ENCODE measurements around the gene CDH4.

The CDH4 gene

DNA sequence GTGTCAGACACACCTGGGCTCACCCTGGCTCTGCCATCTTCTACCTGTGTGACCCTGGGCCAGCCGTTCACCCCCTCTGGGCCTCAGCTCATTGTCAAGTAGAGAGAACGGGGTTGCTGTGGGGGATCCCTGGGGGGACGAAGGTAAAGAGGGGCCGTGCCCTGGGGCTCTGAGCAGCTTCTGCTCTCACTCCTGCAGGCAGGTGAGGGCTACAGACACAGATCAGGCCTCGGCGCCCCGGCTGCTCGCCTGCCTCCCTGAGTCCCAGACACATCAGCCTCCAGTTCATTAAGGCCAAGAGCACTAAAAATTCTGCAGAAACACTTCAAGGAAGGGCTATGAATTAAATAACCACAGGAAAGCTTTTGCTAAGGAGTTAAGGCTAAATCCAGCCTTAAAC lies 394.4 kb downstream of the CDH4 start:
- DNase-seq (ENCODE audit: low read depth, low spot score) = no peak

DNA sequence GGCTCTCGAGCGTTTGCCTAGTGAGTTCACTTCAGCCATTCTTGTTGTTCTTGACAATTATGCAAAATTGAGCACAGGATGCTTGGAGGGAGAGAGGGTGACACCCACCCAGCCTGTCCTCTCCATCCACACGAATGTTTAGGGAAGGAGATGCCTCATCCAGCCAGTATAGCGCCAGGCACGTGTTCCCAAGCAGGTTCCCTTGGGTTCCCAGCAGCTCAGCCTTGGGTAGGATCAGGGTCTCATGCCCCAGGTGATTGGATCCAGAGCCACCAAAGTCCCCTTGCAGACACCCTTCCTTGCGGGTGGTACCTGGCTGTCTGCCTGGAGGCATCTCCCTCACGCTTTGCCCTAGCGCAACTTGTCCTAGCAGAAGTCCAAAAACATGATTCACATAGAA lies 394.9 kb downstream of the CDH4 start:
- no peak for DNase-seq (ENCODE audit: low read depth, low spot score)

DNA sequence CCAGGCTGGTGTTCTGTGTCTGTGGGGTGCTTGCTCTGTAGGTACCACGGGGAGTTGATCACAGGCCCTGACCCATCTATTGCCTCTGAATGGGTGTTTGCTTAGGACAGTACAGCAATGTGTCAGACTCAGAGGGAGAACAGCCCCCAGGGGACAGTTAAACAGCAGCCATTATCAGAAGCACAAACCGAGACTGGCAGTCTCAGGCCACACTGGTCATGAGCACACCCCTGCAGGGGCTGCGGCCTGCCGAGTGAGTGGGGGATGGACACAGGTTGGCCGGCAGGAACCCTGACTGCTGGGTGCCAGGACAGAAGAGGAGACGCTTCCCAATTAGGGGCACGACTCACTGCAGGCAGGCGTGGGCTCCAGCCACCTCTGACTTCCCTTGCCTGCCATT lies 395.6 kb downstream of the CDH4 start:
- no peak for DNase-seq (ENCODE audit: low read depth, low spot score)

DNA sequence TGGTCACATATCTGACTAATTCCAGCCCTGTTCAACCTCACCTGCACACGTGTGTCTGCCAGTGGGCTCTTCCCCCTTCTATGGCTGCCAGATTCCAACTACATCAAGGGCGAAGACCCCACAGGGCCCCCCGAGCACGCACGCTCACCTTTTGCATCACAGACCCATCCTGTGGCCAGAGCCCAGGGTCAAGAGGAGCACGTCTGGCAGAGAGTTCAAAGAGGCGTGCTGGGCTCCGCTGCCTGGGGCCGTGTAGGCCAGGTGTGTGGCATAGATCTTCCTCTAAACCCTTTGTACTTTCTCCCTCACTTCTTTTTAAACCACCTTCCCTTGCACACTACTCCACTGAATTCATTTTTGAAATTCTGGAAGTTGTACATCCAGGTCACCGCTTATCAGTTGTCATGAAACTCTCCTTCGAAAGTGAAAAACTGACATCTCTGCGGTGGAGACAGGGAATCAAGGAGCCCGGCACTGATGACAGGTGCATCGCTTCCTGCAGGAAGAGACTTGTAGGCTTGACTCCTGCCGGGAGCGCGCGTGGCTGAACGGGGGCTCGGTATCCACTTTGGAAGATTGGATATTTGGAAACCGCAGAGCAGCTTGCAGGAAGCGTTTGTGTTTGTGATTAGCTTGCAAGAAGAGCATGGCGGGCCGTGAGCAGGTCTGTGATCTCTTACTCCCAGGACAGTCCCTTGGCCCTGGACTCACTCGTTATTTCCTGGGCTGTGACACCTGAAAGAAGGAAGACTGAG lies 397.2 kb downstream of the CDH4 start:
- no peak for DNase-seq (ENCODE audit: low read depth, low spot score)

DNA sequence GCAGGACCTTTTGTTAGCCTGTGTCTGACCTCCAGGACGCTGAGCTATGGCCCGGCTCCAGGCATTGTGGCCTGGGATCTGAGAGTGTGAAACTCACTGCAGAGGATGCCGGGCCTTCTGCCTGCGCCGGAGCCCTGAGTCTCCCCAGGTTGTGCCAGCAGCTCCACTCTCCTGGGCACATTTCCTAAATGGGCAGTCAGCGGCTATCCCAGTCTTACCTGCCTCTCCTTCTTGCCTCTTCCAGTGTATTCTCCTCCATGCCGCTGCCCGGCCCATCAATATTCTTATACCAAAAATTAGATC lies 397.8 kb downstream of the CDH4 start:
- DNase-seq (ENCODE audit: low read depth, low spot score) = no peak

DNA sequence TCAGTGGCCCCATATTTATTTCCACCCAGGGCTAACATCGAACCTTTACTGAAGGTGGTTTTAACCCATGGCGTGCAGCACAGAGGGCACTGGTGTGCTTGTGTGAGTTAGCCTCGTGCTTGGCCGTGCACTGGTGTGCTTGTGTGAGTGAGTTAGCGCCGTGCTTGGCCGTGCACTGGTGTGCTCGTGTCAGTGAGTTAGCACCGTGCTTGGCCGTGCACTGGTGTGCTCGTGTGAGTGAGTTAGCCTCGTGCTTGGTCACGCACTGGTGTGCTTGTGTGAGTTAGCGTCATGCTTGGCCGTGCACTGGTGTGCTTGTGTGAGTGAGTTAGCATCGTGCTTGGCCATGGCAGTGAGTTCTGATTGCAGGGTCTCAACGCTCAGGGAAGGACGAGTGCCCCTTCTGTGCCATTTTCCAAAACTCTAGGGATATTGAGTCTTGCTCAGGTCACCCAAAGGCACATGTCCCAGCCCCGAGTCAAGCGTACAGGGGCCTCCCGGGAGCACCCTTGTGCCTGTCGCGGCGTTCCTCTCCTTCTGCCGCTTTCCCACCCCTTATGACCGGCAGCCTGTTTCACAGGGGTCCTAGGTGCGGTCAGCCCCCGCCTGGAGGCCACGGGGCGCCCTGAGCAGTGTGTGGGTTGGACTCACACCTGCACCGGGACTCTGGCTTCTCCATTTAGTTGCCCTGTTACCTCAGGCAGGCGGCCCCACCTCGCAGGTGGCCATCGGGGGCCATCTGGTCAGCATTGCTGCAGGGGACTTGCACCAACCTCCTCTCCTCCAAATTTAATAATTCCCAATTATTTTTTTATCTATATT lies 399.1 kb downstream of the CDH4 start:
- no peak for DNase-seq (ENCODE audit: low read depth, low spot score)

DNA sequence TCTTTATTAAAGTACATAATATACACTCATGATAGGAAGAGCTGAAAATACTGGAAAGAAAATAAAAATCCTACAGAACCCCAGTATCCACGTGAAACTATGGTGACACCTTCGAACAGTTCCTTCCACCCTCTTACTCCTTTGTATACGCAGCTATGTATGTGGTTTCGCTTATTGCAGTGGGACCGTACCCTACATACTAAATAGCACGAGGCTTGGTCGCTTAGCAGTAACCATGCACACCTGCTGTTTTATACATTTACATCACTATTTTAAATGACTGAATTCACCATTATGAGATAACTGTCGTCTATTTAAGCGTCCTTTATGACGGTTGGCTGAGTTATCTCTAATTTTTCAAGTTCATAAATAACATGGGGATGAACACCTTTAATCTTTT lies 400.1 kb downstream of the CDH4 start:
- DNase-seq (ENCODE audit: low read depth, low spot score) = no peak

DNA sequence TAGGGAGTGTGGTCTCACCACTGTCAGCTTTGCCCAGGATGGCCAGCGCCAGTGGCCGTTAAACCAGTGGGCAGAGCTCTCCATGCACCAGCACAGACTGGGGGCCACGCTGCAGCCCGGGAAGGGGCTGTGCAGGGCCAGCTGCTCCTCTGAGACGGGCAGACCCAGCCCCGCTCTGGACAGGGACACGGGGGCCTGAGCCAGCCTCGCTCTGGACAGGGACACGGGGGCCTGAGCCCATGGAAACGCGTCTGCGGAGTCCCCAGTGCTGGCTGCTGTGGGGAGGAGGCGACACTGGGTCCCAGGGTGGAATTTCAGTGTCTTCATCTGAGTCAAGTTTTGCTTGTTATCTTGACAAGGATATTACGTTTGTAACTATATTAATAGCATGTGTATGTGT lies 402.7 kb downstream of the CDH4 start:
- no peak for DNase-seq (ENCODE audit: low read depth, low spot score)

DNA sequence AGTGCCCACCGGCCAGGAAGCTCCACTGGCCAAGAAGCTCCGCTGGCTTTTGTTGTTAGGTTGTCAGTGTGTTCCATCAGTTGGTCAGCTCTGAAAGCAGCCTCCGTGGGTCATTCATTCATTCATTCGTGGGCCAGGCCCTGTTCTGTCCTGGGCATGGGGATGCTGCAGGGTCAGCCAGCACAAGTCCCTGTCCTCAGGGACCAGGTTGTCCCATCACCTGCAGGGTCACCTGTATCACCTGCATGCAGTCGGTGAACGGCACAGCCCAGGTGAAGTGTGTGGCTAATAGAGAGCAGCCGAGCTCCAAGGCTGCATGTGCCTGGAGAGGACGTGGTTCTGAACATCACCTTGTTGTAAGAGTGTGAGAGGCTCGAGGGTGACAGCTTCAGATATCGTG lies 403.5 kb downstream of the CDH4 start:
- no peak for DNase-seq (ENCODE audit: low read depth, low spot score)

DNA sequence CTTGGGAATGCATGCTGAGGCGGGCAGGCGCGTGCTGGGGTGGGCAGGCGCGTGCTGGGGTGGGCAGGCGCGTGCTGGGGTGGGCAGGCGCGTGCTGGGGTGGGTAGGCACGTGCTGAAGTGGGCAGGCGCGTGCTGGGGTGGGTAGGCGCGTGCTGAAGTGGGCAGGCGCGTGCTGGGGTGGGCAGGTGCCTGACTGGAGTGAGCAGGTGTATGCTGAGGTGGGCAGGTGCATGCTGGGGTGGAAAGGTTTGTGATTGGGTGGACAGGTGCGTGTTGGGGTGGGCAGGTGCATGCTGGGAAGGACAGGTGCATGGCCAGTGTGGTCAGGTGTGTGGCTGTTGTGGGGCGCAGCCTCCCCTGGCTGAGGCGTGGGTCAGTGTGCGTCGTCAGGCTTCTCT lies 404.1 kb downstream of the CDH4 start:
- no peak for DNase-seq (ENCODE audit: low read depth, low spot score)

DNA sequence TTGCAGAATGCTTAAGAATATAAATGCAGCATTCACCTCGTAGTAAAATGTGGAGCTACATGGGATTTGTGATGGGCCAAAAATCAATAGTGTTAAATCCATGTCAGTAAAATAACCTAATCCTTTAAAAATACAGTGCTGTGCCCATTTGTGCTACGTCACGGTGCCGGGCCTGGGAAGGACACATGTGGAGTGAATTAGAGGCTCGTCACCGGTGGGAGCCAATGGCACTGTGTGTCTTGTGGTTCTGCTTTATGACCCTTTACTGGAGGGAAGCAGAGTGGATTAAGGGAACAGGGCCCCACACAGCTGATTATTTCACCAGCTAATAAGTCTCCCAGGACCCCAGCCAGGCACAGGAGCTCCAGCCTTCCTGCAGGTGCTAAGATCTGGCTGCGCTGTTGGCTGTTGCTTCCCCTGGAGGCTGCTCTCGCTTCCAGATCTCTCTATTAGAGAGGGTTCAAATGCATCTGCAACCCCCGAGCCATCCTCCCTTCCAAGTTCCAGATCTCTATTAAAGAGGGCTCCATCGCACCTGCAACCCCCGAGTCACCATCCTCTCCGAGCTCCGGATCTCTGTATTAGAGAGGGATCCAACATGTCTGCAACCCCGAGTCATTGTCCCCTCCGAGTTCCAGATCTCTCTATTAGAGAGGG lies 405.8 kb downstream of the CDH4 start:
- DNase-seq (ENCODE audit: low read depth, low spot score) = no peak

DNA sequence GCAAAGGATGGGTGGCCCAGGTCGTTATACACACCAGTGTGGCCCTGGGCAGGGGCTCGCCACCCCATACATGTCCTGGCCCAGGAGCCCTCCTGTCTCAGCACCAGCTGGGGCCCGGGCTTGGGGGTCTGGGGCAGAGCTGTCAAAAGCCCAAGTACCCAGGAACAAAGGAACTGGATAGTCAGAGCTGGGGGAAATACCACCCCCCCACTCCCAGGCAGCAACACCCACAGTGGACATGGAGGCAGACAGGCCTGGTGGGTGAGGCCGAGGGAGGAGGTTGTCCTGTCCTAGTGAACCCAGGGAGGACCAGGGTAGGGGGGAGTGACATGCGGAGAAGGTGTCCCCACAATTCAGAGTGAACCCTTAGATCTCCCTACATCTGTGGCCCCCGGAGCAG lies 406.5 kb downstream of the CDH4 start:
- DNase-seq (ENCODE audit: low read depth, low spot score) = no peak

DNA sequence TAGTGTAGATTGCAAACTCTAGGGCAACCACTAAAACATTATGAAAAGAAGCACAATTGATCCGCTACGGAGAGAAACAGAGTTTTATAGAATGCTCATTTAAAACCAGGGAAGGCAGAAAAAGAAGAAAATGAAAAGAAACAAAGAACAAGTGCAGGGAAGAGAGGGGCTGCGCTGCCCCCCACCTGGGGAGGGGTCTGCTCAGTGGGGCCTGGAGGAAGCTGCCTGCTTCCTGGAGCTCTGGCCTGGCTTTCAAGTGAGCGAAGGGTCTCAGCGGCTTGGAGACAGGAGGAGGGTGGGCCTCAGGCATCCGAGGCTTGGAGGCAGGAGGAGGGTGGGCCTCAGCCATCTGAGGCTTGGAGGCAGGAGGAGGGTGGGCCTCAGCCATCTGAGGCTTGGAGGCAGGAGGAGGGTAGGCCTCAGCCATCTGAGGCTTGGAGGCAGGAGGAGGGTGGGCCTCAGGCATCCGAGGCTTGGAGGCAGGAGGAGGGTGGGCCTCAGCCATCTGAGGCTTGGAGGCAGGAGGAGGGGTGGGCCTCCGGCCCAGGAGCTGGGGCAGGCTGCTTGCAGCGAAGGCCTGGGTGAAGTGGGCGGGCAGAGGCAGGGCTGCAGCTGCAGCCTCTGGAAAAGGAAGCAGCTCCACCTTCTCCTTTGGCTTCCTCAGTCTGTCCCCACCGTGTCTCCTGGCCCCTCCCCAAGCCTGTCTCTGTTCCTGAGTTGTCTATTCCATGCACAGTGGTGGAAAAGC lies 407.4 kb downstream of the CDH4 start:
- no peak for DNase-seq (ENCODE audit: low read depth, low spot score)

DNA sequence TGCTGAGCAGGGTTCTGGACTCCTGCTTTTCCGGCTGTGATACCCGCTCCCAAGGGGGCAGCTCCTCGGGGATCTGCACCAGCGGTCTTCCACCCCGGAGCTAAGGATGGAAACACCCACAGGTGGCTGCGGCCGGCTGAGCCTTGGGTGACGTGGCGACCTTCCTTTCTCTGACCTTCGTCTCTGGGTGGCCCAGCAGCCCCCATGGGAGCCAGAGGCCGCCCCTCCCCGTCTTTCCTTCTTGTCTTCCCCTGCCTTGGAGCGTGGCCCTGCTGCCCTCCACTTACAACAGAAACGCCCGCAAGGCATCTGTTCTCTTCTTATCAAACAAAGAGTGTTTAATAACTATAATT lies 407.9 kb downstream of the CDH4 start:
- no peak for DNase-seq (ENCODE audit: low read depth, low spot score)

DNA sequence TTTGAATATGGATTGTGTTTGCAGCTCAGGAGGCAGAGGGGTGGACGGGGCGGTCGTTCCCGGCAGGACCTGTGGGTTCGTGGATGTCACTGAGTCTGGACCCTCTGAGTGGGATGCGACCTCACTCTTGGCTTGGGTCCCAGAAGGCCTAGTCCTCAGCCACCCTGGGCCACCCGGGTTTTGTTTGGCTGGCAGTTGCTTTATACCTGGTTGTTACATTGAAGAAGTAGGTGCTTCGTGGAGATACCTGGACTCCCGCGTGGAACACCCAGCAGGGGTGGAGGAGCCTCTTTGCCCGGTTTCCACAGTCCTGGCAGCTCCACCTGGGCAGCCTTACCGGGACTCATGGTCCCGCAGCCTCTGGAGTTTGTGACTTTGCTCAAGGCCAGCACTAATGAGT lies 408.5 kb downstream of the CDH4 start:
- no peak for DNase-seq (ENCODE audit: low read depth, low spot score)

DNA sequence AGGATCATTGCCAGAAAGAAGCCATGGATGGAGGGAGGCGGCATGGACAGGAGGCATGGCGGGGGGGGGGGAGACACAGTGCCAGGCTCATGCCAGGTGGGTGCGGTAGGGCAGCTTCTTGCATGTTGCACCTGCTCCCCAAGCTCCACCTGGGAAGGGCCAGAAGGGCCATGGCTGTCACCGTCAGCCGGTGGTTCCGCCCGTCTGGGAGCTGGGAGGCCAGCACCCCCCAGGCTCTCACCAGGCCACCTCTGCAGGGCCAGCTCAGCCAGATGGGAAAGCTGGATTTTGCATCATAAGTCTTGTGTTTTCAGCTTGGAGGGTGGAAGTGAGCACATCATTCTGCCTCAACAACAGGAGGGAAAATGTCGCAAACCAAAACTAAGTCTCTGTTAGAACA lies 409.0 kb downstream of the CDH4 start:
- no peak for DNase-seq (ENCODE audit: low read depth, low spot score)

DNA sequence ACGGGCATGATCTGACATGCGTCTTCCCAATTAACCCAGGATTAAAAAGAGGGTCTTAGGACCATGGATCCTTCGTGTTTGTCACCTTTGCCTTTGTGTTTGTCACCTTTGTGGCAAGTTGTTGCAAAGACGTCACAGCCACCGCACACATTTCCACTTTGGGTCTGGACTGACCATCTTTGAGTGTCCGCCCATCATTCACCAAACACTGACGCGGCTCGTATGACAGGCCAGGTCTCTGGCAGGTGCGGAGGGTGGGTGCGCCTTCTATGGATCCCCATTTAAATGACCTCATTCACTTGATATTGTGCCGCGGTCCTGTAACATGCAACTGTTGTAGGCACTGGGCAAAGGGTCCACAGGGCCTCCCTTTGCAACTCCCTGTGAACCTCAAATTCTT lies 409.5 kb downstream of the CDH4 start:
- no peak for DNase-seq (ENCODE audit: low read depth, low spot score)

DNA sequence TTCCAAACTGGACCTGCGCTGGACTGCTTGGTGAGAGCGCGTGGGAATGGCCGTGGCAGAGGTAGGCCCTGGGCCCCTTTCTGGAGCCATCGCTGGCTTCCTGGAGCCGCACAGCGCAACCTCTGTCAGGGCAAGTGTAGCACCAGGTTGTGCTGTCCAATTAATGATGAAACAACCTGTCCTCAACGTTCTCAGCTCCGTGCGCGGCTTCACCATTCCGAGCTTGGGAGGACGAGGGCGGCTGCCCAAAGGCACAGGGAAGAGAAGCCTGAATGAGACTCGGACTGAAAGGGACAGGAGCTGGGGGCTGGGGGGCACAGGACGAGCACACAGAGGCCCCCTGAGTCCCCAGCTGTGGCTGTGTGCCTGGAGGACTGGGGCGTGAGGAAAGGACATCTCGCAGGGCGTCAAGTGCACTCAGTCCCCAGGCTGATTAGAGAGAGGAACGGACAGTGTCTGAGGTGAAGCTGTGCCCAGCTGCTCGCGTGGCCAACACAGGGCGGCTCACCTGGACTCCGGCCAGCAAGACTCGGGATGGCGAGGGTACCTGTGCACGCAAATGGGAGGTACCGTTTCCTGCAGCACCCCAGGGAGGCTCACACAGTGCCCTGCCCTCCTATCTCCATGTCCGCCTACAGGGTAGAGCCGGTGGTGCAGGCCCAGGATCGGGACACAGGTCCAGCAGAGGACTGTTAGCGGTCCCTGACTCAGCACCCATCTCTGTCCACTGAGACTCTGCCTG lies 410.3 kb downstream of the CDH4 start:
- DNase-seq (ENCODE audit: low read depth, low spot score) = no peak

DNA sequence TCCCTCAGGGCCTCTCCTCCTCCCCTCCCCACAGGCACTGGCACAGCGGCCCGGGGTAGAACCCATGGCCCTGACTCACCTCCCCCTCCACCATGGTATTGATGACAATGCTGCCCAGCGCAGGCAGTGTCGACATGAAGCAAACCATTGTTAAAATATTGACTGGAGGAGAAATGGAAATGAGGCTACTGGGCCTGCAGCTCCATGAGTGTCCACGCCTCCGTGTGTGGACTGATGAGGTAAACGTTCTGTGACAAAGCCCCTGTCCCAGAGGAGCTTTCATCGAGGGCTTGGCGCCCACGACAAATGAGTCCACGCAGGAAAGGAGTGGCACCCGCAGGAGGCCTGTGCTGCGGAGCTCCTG lies 410.9 kb downstream of the CDH4 start:
- DNase-seq (ENCODE audit: low read depth, low spot score) = no peak

DNA sequence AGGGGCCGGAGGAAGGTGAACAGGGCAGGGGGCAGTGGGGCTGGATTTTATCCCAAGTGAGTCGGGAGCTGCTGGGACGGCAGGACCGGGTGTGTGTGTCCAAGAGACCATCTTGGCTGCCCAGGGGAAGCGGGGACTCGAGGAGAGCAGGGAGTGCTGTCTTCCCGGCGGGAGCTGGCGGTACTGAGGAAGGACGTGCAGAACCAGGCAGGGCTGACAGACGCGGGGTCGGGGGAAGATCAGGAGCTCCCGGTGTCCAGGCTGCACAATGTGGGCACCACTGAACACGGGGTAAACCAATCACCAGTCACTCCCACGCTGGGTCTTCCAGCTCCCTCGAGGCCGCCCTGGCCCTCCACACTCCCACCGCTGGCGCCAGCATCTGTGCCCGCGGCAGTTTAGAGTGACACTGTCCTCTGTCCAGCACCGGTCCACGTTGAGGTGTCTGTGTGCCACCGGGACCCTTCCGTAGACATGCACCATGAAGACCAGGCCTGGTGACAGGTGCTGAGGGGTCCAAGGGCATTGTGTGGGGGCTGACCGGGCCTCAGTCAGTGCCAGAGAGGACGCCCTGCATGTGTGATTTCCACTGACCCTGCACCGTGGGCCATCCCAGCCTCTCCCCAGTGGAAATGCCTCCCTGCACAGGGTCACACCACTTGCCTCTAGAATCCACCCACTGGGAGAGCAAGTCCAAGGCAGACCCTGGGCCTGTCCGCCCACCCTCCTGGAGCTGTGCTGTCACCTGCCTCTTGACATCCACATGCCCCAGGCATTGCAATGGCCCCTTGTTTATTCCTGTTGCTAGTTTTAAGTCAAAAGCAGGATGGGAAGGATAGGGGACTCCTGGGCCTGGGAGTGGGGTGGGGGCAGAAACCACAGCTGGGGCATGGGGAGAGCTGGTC lies 411.7 kb downstream of the CDH4 start:
- no peak for DNase-seq (ENCODE audit: low read depth, low spot score)
